Subcutaneous abdominal adipose tissue (tissue), 5 donors: ENCODE results near the gene PDE8B.
"Not testable (repeated sequence)": the region's sequence is repeated elsewhere in the genome, so short reads cannot be mapped to it uniquely, and the experiment has no call there.

ENCODE experiments used
- H3K27ac ChIP-seq: one replicate; pipeline ENCODE4 v1.7.0; 2013; ENCODE audit warnings: low read depth, mild to moderate bottlenecking, inconsistent platforms, low read length, moderate library complexity
- H3K27me3 ChIP-seq, 5 donors: one replicate each; pipeline ENCODE4 v1.7.0; 2013; ENCODE audit warnings: low read length in 5 of 5, inconsistent platforms in 1 of 5; ENCODE audit not compliant: control insufficient read depth in 5 of 5, insufficient read depth in 4 of 5
- H3K36me3 ChIP-seq, 5 donors: one replicate each; pipeline ENCODE4 v1.7.0; 2013; ENCODE audit warnings: low read length in 5 of 5; ENCODE audit not compliant: control insufficient read depth in 5 of 5, insufficient read depth in 5 of 5
- H3K4me1 ChIP-seq, 5 donors: one replicate each; pipeline ENCODE4 v1.7.0; 2013; ENCODE audit warnings: low read length in 5 of 5, mild to moderate bottlenecking in 3 of 5, moderate library complexity in 1 of 5; ENCODE audit not compliant: control insufficient read depth in 5 of 5, insufficient read depth in 5 of 5
- H3K4me3 ChIP-seq, 5 donors: one replicate each; pipeline ENCODE4 v1.7.0; 2013; ENCODE audit warnings: low read length in 5 of 5, low read depth in 1 of 5
- H3K9ac ChIP-seq, 5 donors: one replicate each; pipeline ENCODE4 v1.7.0; 2013; ENCODE audit warnings: low read length in 5 of 5, mild to moderate bottlenecking in 4 of 5, moderate library complexity in 3 of 5
- H3K9me3 ChIP-seq, 5 donors: one replicate each; pipeline ENCODE4 v1.7.0; 2013; ENCODE audit warnings: low read length in 5 of 5; ENCODE audit not compliant: control insufficient read depth in 5 of 5
- donor health status: healthy.
- donor health status: healthy.
- donor health status: healthy.
- donor health status: healthy.
- donor health status: healthy.

The PDE8B gene

GRCh38 chr5:77444356-77444755 lies 233.9 kb downstream of the PDE8B start:
- no peak overlapping the region for H3K27ac ChIP-seq
- H3K4me3 ChIP-seq, result no peak overlapping the region
- peaks cover 0 to 3% (median 0%) of the 10 kb centered on the region in 5 donors for H3K4me1 ChIP-seq
- no peaks in the 10 kb centered on the region for H3K27me3 ChIP-seq
- peaks cover 17 to 40% (median 29%) of the 10 kb centered on the region in 5 donors for H3K36me3 ChIP-seq
- H3K9me3 ChIP-seq, result no peaks in the 10 kb centered on the region
- H3K9ac ChIP-seq, result no peak overlapping the region

GRCh38 chr5:77448831-77449230 lies 238.4 kb downstream of the PDE8B start:
- peaks cover 22 to 37% (median 30%) of the 10 kb centered on the region in 5 donors for H3K36me3 ChIP-seq
- H3K27ac ChIP-seq, result no peak overlapping the region
- H3K9ac ChIP-seq, result no peak overlapping the region
- peaks cover 0 to 8% (median 0%) of the 10 kb centered on the region in 5 donors for H3K4me1 ChIP-seq
- no peaks in the 10 kb centered on the region for H3K9me3 ChIP-seq
- H3K4me3 ChIP-seq, result no peak overlapping the region
- H3K27me3 ChIP-seq, result no peaks in the 10 kb centered on the region

DNA sequence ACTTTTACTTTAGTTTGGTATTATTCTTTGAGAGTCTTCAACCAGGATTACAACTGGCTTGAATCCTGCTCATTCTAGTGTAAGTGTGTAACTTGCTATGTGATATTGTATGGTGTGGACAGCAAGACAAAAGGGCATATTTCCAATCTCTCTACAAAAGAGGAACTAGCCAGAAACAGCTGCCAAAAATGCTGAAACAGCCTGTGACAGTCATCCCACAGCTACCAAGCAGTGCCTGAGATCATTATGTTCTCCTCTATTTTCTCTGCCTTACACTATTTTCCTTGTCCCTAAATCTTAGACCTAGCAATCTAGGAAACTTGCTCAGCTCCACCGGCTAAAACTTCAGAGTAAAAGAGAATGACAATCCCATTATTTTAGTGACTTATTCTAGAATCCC lies 238.8 kb downstream of the PDE8B start:
- no peak overlapping the region for H3K27ac ChIP-seq

DNA sequence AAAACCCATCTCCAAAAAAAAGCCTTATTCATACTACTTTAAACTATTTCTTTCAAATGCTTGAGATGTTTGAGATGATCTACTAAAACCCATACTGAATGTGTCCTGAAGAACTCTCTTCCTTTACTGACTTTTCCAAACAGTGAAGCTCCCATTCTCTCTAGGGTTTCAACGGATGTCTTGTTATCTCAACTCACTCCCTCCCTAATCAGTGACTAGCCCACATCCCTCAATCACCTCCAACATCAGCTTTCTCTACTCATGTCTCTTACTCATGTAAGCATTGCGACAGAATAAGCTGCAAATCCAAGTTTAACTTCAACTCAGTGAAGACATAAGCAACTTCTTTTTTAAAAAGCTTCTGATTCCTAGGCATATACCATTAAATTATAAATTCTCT lies 239.5 kb downstream of the PDE8B start:
- no peak overlapping the region for H3K27ac ChIP-seq
- H3K27me3 ChIP-seq, result no peaks in the 10 kb centered on the region
- H3K4me1 ChIP-seq, result peaks cover 0 to 8% (median 0%) of the 10 kb centered on the region in 5 donors
- H3K36me3 ChIP-seq, result peaks cover 22 to 39% (median 35%) of the 10 kb centered on the region in 5 donors
- H3K4me3 ChIP-seq, result no peak overlapping the region
- no peaks in the 10 kb centered on the region for H3K9me3 ChIP-seq
- no peak overlapping the region for H3K9ac ChIP-seq

More for the DNA sequence above, 238.8 kb downstream of the PDE8B start:
- Histone ChIP-seq H3K9me3 (no peaks in the 10 kb centered on the region), H3K36me3 (peaks cover 22 to 38% (median 32%) of the 10 kb centered on the region in 5 donors), H3K4me1 (peaks cover 0 to 8% (median 0%) of the 10 kb centered on the region in 5 donors), H3K9ac (no peak overlapping the region), H3K27me3 (no peaks in the 10 kb centered on the region), H3K4me3 (no peak overlapping the region)

- Histone ChIP-seq H3K4me1 (peaks cover 0 to 8% (median 0%) of the 10 kb centered on the region in 5 donors), H3K9ac (no peak overlapping the region), H3K36me3 (peaks cover 20 to 37% (median 33%) of the 10 kb centered on the region in 5 donors), H3K27ac (no peak overlapping the region), H3K4me3 (no peak overlapping the region), H3K27me3 (no peaks in the 10 kb centered on the region), H3K9me3 (no peaks in the 10 kb centered on the region)
These were observed 241.9 kb downstream of the PDE8B start for GRCh38 chr5:77452351-77452750.

- no peak overlapping the region for H3K9ac ChIP-seq
- no peak overlapping the region for H3K4me3 ChIP-seq
- H3K4me1 ChIP-seq, result peaks cover 0 to 8% (median 0%) of the 10 kb centered on the region in 5 donors
- no peaks in the 10 kb centered on the region for H3K9me3 ChIP-seq
- no peak overlapping the region for H3K27ac ChIP-seq
- no peaks in the 10 kb centered on the region for H3K27me3 ChIP-seq
- peaks cover 5 to 34% (median 16%) of the 10 kb centered on the region in 5 donors for H3K36me3 ChIP-seq
These were observed 243.6 kb downstream of the PDE8B start for GRCh38 chr5:77454123-77454522.

GRCh38 chr5:77461287-77461686 lies 250.8 kb downstream of the PDE8B start:
- Histone ChIP-seq H3K27ac (no peak overlapping the region), H3K4me1 (peaks cover 0 to 7% (median 0%) of the 10 kb centered on the region in 5 donors), H3K27me3 (no peaks in the 10 kb centered on the region), H3K9ac (no peak overlapping the region), H3K4me3 (no peak overlapping the region), H3K9me3 (no peaks in the 10 kb centered on the region), H3K36me3 (peaks cover 2 to 8% (median 3%) of the 10 kb centered on the region in 5 donors)

- Histone ChIP-seq H3K9ac (no peak overlapping the region), H3K9me3 (no peaks in the 10 kb centered on the region), H3K27me3 (no peaks in the 10 kb centered on the region), H3K27ac (no peak overlapping the region), H3K4me3 (no peak overlapping the region), H3K36me3 (peaks cover 2 to 5% (median 3%) of the 10 kb centered on the region in 5 donors), H3K4me1 (peaks cover 0 to 7% (median 0%) of the 10 kb centered on the region in 5 donors)
These were observed 253.4 kb downstream of the PDE8B start for GRCh38 chr5:77463905-77464304.

- not testable (repeated sequence) for H3K9ac ChIP-seq, H3K9me3 ChIP-seq, H3K27ac ChIP-seq, H3K36me3 ChIP-seq, H3K27me3 ChIP-seq, H3K4me3 ChIP-seq, H3K4me1 ChIP-seq
These were observed 258.4 kb downstream of the PDE8B start for GRCh38 chr5:77468875-77469274.

GRCh38 chr5:77475041-77475440 lies 264.6 kb downstream of the PDE8B start:
- not testable (repeated sequence) for H3K27me3 ChIP-seq, H3K4me1 ChIP-seq, H3K9ac ChIP-seq, H3K27ac ChIP-seq, H3K9me3 ChIP-seq, H3K36me3 ChIP-seq, H3K4me3 ChIP-seq
